ENCODE results near the gene PLXDC2. TPM values are rescaled to one million over a fixed set of nuclear protein-coding genes. Genes with fewer than 3 reads are reported as not detected.

Gene PLXDC2
- total and polyA plus RNA-seq, 11 donors = 3.4 to 36.4 (median 17.1) TPM

DNA sequence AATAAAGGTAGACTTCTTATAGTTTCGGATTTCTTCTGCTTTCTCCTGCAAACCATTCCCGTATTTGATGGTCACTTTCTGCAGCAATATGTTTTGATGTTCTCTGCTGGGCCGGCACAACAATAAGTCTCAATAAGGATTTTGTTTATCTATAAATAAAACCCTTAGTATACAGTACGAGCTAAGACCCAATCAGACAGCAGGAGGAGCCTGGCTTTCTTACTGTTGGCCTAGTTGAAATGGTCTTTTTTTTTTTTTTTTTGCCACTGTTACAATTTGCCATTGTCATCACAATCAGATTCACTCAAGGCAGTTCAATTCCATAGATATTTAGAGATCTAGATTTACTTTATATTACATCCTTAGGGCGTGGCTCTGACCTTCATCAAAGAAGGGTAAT lies 76.4 kb downstream of the PLXDC2 start:
- TF ChIP-seq POLR2A (IDR thresholded peaks at IDR 0.05) (no peak), CTCF (IDR thresholded peaks at IDR 0.05) (no peak)
- peaks cover 0 to 5% (median 0%) of the 10 kb centered on the region in 12 donors for H3K9me3 ChIP-seq
- no peaks in the 10 kb centered on the region for H3K27me3 ChIP-seq
- no peak overlapping the region for H3K27ac ChIP-seq
- intact Hi-C loops (cut with DNase I) = no loop called here
- no peak for ATAC-seq
- H3K4me3 ChIP-seq = no peak overlapping the region
- no peak for DNase-seq
- no peaks in the 10 kb centered on the region for H3K36me3 ChIP-seq
- peaks cover 3 to 58% (median 17%) of the 10 kb centered on the region in 12 donors for H3K4me1 ChIP-seq
- whole genome bisulfite sequencing, 4 donors = 75 to 76% (median 76%) methylated on average over 5 of the region's 5 CpGs

DNA sequence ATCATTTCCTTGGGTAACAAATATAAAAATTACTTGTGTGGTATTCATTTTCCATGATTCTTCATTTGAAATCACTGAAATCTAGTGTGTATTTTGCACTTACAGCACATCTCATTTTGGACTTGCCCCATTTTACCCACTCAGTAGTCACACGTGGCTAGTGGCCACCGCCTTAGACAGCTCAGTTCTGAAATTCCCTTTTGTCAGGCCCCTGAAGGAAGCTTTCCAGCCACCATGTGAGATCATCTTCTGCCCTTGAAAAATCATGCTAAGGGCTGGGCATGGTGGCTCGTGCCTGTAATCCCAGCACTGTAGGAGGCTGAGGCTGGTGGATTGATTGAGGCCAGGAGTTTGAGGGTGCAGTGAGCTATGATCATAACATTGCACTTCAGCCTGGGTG lies 79.3 kb downstream of the PLXDC2 start:
- Histone ChIP-seq H3K4me1 (peaks cover 3 to 44% (median 15%) of the 10 kb centered on the region in 12 donors), H3K4me3 (no peak overlapping the region), H3K27me3 (no peaks in the 10 kb centered on the region), H3K27ac (no peak overlapping the region), H3K36me3 (no peaks in the 10 kb centered on the region), H3K9me3 (peaks cover 0 to 5% (median 0%) of the 10 kb centered on the region in 12 donors)
- DNase-seq = no peak
- intact Hi-C loops (cut with DNase I) = no loop called here
- TF ChIP-seq POLR2A (IDR thresholded peaks at IDR 0.05) (no peak), CTCF (IDR thresholded peaks at IDR 0.05) (no peak)
- ATAC-seq = no peak
- WGBS, 4 donors = 75 to 93% (median 87%) methylated on average over 3 of the region's 3 CpGs

DNA sequence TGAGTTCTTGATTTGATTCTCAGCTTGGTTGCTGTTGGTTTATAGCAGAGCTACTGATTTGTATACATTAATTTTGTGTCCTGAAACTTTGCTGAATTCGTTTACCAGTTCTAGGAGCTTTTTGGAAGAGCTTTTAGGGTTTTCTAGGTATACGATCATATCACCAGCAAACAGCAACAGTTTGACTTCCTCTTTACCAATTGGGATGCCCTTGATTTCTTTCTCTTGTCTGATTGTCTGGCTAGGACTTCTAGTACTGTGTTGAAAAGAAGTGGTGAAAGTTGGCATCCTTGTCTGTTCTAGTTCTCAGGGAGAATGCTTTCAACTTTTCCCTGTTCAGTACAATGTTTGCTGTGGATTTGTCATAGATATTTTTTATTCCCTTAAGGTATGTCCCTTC lies 86.2 kb downstream of the PLXDC2 start:
- Histone ChIP-seq H3K36me3 (no peaks in the 10 kb centered on the region), H3K27ac (no peak overlapping the region), H3K9me3 (peaks cover 0 to 6% (median 0%) of the 10 kb centered on the region in 12 donors), H3K4me3 (no peak overlapping the region), H3K27me3 (no peaks in the 10 kb centered on the region), H3K4me1 (peaks cover 0 to 34% (median 5%) of the 10 kb centered on the region in 12 donors)
- no peak for ATAC-seq
- TF ChIP-seq CTCF (IDR thresholded peaks at IDR 0.05) = no peak
- no peak for TF ChIP-seq POLR2A (IDR thresholded peaks at IDR 0.05)
- WGBS, 4 donors = 65 to 74% (median 67%) methylated on average over 2 of the region's 2 CpGs
- intact Hi-C loops (cut with DNase I) = no loop called here
- DNase-seq = no peak

GRCh38 chr10:19904202-19904661 lies 88.0 kb downstream of the PLXDC2 start:
- DNase-seq (no peak), ATAC-seq (no peak)
- Histone ChIP-seq H3K27me3 (no peaks in the 10 kb centered on the region), H3K4me1 (peaks cover 0 to 35% (median 5%) of the 10 kb centered on the region in 12 donors), H3K4me3 (no peak overlapping the region), H3K36me3 (no peaks in the 10 kb centered on the region), H3K9me3 (peaks cover 0 to 6% (median 0%) of the 10 kb centered on the region in 12 donors), H3K27ac (no peak overlapping the region)
- 94 to 100% (median 98%) methylated on average over 1 of the region's 1 CpG for WGBS, 4 donors
- TF ChIP-seq CTCF (IDR thresholded peaks at IDR 0.05) (no peak), POLR2A (IDR thresholded peaks at IDR 0.05) (no peak)
- intact Hi-C loops (cut with DNase I) = no loop called here

All from heart left ventricle (tissue), 16 donors.